ENCODE data around the gene ZBTB2. TPM values are rescaled to one million over a fixed set of nuclear protein-coding genes. Genes with fewer than 3 reads are reported as not detected.

ZBTB2 gene
- 10 to 100 TPM; 10.9 to 12.3 (median 11.3) TPM for total RNA-seq

GRCh38 chr6:151391471-151392413 lies at the start of gene ZBTB2:
TSS of gene ZBTB2 (minus strand) at chr6:151391559. CDS start at chr6:151373637, 17,922 bp downstream.
- WGBS, 2 donors = 1 to 2% methylated on average over 11 to 36 of the region's 57 CpGs
- TF ChIP-seq POLR2A (IDR thresholded peaks at IDR 0.05) (no peak), CTCF (IDR thresholded peaks at IDR 0.05) (no peak)
- intact Hi-C loops (cut with DNase I; ENCODE audit: low total_unique reads) = no loop called here
- DNase-seq (ENCODE audit: low spot score in 2 of 2) = peak; percentile 64 to 93
- peak within 1 kb of the TSS; percentile 79 for H3K4me3 ChIP-seq (ENCODE audit: low read depth, poor library complexity, severe bottlenecking)

GRCh38 chr6:151440930-151441329 lies 49.6 kb upstream of the ZBTB2 start:
- H3K4me3 ChIP-seq (ENCODE audit: low read depth, poor library complexity, severe bottlenecking) = no peak overlapping the region
- intact Hi-C loops (cut with DNase I; ENCODE audit: low total_unique reads) = no loop called here
- WGBS, 2 donors = 60 to 61% methylated on average over 2 of the region's 2 CpGs
- TF ChIP-seq CTCF (IDR thresholded peaks at IDR 0.05) (no peak), POLR2A (IDR thresholded peaks at IDR 0.05) (no peak)
- DNase-seq (ENCODE audit: low spot score in 2 of 2) = no peak

- 26 to 35% methylated on average over 1 of the region's 1 CpG for WGBS, 2 donors
- H3K4me3 ChIP-seq (ENCODE audit: low read depth, poor library complexity, severe bottlenecking) = no peak overlapping the region
- TF ChIP-seq POLR2A (IDR thresholded peaks at IDR 0.05) (no peak), CTCF (IDR thresholded peaks at IDR 0.05) (no peak)
- no peak for DNase-seq (ENCODE audit: low spot score in 2 of 2)
- intact Hi-C loops (cut with DNase I; ENCODE audit: low total_unique reads) = no loop called here
These were observed 49.1 kb upstream of the ZBTB2 start for GRCh38 chr6:151440498-151440897.

- TF ChIP-seq POLR2A (IDR thresholded peaks at IDR 0.05) (no peak), CTCF (IDR thresholded peaks at IDR 0.05) (no peak)
- DNase-seq (ENCODE audit: low spot score in 2 of 2) = no peak
- H3K4me3 ChIP-seq (ENCODE audit: low read depth, poor library complexity, severe bottlenecking) = no peak overlapping the region
- intact Hi-C loops (cut with DNase I; ENCODE audit: low total_unique reads) = no loop called here
These were observed 46.0 kb upstream of the ZBTB2 start for GRCh38 chr6:151437401-151437800.

GRCh38 chr6:151436802-151437201 lies 45.4 kb upstream of the ZBTB2 start:
- no peak for DNase-seq (ENCODE audit: low spot score in 2 of 2)
- TF ChIP-seq POLR2A (IDR thresholded peaks at IDR 0.05) (no peak), CTCF (IDR thresholded peaks at IDR 0.05) (no peak)
- H3K4me3 ChIP-seq (ENCODE audit: low read depth, poor library complexity, severe bottlenecking) = no peak overlapping the region
- intact Hi-C loops (cut with DNase I; ENCODE audit: low total_unique reads) = no loop called here
